SIG-M5 treated with dmso at 0.1 percent for 504 hours (cell line): ENCODE measurements around the gene KIAA0408.

ENCODE experiments used
- DNase-seq: peaks from one replicate; lab custom pipeline; 2025; ENCODE audit not compliant: unreplicated experiment; lab: John Stamatoyannopoulos, UW

Gene KIAA0408

DNA sequence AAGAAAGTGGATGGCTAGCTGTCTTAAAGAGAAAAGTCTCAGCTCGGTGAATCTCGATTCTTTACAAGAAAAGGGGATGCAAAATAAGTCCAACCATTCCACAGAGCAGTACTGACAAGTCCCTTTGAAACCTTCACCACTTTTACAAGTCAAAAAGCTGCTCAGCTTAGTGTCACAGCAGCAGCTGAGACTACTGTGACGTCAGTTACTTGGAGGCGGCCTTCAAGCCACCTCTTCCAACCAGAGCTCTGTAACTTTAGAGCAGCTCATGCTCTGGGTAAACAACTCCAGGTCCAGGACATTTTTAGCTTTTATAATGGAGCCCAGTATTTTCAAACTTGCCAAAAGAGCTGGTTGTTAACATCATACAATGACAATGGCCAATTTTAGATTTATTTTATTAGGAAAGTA lies at the start of gene KIAA0408:
Gene KIAA0408 (minus strand): TSS at position 159 of the 411 bp plus-strand sequence. CDS start 5,408 bp downstream, outside the sequence.
- DNase-seq: peak; percentile 15

DNA sequence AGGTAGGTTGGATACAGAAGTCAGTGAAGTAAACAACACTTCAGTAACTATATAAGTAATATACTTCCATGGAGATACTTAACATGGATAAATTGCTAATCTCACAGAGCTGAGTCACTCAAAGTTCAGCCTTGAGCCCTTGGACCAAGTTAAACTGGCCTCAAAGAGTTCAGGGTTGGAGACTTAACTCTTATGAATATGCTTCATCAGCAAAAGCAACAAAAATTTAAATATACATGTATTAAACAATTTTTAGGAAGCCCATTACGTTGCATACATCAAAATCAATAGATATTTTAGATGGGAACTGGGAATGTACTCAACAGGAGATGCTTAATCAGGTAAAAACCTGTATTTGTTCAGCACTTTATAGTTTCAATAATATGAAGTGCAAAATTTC lies 47.7 kb upstream of the KIAA0408 start:
- DNase-seq: no peak

DNA sequence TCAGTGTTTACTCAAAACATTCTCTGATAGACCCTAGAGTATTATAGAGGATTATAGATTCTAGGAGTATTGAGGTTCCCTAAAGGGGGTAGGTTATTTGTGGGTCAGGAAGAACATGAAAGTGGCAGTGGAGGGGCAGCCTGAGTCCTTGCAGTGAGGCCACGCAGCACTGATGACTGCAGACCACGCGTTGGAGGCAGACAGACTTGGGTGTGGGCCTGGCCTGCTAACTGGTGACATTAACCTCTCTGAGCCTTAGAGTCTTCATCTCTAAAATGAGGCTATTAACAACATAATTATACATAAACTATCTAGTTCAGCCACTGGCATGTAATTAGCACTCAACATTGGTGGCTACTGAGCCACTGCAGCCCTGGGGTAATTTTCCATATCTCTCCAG lies 43.8 kb upstream of the KIAA0408 start:
- DNase-seq: no peak

DNA sequence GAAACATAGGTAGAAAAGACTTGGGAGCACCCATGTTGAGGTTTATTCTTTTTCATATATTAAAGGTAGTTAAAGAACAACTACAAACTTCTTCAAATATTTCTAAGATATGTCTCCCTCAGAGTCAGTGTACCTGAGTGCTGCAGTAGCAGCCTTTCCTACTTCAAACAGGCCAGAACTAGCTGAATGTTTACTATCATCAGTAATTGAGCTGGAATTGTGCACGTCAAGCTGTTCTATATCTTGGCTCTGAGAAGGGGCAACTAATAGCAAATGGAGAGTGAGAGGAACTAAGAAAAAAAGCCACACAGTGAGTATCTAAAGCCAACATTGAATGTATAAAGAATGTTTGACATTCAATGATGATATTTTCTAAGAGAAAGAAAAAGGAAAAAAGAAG lies 38.2 kb upstream of the KIAA0408 start:
- DNase-seq: no peak

DNA sequence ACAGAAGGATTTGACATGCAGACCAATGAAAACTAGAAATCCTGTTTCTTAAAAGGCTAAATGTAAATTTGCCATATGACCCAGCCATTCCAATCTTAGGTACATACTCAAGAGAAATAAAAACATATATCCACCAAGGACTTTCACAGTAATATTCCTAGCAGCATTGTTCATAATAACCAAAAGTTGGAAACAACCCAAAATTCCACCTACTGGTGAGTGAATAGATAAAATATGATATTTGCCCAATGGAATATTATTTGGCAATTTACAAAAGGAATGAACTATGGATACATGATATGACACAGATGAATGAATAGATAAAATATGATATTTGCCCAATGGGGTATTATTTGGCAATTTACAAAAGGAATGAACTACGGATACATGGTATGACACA lies 37.3 kb upstream of the KIAA0408 start:
- no peak for DNase-seq

DNA sequence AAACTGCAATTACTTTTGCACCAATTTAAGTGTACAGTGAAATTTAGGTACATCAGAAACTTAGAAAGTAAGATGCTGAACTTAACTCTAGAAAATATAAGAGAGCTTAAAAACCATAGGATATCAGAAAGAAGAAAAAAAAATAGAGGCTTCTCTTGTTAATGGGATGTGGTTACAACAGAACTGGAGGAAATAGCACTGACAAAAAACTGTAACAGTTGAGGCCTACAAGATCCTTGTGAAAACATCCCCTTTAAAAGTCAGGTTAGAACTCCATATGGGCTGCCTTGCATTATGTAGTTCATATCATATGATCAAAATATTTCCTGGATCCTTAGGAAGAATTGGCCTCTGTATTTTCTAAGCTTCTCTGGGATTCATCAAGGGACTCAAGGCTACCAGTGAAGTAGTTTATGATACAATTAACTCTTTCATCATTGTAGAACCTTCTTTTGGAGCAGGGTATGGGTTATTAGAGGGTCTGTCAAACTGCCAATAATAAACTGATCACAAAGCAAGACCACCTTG lies 35.1 kb upstream of the KIAA0408 start:
- no peak for DNase-seq

DNA sequence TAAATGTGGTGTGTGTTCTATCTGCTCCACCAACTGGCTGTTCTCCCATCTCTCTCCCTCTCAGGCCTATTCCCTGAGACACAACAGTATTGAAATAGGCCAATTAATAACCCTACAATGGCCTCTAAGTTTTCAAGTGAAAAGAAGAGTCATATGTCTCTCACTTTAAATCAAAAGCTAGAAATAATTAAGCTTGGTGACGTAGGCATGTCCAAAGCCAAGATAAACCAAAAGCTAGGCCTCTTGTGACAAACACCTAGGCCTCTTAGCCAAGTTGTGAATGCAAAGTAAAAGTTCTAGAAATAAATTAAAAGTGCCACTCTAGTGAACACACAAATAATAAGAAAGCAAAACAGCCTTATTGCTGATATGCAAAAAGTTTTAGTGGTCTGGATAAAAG lies 30.1 kb upstream of the KIAA0408 start:
- no peak for DNase-seq

DNA sequence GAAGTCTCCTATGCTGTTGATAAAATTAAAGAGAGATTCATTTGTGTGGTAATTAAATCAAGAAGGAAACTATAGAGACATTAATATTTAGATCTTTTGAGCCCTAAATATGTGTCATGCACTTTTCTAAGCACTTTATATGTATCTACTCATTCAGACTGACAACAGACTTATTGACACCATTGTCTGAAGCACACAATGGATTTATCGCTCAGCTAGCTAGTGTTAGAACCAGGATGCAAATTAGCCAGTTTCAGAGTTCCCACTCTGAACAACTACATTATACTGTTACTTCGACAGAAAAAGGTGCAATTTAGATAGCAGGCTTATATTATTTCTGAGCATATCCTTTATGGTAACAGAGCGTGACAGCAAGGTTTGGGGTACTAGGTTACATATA lies 27.7 kb upstream of the KIAA0408 start:
- no peak for DNase-seq

DNA sequence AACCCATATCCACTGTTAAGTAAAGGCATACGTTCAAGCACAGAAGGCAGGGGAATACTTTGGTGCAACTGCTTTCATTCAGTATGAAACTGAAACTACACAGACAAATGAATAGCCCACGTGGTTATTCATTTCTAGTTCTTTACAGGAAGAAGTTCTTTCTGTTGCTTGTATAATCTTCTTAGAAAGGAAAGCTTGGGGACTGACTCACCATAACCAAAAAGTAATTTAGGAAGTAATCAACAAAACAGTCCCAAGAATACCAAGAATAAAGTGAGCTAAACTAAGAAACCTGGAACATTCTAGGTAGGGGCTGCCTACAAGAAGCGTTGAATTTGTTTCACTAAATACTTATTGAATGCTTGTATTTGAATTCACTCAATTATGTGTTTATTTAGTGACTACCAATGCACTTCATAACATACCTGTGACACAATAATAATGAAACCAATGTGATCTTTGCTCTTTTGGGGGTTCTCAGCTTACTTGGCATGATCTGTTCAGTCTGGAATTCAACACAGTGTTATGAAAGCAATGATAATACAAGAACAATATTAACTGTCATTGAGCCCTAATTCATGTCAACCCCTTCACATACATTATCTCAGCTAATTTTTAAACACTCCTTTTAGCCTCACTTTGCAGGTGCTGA lies 25.1 kb upstream of the KIAA0408 start:
- DNase-seq: peak; percentile 56

DNA sequence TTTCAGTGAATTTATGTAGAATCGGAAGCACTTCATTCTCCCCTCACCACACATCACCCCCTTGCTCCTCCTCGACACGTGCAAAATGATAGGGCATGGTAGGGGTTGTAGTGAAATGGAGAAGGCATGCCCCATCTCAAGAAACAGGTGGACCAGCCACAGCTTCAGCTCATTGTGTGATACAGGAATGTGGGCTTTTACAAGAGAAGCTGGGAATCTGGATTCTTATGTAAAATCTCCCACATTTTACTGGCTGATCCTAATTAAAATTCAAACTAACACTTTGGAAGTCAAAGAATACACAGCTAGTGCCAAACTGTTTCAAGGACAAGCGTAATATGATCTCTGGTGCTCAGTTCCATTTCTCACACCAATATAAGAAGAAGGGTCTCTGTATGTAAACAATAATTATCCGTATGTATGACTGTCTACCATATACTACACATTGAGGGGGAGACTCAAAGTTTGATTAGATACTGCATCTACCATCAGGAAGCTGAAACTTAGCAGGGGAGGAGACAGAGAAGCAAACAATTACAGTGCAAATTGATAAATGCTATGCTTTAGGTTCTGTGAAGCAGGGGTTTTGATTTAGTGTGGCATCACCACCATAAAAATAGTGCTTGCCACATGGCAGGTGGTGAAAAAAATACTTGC lies 24.3 kb upstream of the KIAA0408 start:
- no peak for DNase-seq

DNA sequence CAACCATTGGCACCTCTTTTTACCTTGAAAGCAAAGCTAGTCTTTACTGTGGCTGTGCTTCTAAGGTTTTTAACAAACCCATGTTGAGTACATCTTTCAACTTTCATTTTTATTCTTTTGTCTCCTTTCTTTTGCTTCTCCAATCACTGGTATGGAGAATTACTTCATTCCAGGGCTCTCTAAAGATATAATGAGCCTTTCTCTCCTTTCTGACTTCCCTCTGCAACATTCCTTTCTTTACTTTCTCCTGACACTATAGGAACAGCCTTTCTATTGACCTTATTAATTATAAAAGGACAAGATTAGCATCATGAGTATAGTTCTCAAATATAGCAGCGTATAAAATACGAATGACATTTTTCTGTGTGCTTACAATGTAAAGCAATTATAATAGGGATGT lies 23.1 kb upstream of the KIAA0408 start:
- DNase-seq: no peak

DNA sequence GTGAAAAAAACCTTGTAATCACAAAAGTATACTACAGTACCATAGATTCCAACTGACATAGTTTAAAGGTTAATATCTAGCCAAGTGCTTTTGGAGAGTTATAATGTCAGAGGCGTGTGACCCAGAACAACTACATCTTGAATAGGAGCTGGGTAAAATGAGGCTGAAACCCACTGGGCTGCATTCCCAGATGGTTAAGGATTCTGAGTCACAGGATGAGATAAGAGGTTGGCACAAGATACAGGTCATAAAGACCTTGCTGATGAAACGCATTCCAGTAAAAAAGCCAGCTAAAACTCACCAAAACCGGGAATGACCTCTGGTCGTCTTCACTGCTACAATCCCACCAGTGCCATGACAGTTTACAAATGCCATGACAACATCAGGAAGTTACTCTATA lies 22.4 kb upstream of the KIAA0408 start:
- no peak for DNase-seq

DNA sequence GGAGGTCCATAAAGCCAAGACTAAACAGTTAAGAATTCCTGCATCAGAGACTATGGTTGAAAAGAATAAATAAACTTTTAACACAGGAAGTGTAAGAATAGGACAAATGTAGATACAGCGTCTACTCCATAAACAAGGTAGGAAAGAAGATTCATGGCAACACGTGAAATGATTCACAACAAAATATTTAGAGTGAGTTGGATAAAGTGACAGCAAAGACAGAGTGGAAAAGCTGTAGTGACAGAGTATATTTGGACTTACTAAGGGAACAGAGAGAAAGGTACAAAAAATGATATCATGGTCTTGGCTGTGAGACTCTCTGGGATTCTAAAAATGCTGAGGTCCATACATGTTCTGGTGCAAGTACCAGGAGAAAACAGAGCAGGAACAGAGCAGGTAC lies 21.9 kb upstream of the KIAA0408 start:
- DNase-seq: no peak

DNA sequence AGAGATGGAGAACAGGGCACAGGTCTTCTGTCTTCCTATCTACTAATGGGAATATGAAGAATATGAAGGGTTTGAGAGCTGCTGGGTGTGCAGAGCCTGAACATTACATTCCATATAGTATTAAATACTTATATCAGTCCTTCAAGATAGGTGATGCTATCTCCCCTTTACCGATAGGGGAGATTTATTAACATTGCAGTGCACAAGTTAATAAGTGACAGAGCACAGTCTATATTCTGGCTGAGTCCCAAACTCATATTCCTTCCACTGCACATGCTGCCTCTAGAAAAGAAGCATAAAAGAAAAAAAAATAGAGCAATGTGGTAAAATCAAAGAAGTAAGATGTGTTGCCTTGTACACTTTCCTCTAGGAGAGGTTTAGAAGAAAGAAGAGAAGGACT lies 18.5 kb upstream of the KIAA0408 start:
- DNase-seq: no peak

DNA sequence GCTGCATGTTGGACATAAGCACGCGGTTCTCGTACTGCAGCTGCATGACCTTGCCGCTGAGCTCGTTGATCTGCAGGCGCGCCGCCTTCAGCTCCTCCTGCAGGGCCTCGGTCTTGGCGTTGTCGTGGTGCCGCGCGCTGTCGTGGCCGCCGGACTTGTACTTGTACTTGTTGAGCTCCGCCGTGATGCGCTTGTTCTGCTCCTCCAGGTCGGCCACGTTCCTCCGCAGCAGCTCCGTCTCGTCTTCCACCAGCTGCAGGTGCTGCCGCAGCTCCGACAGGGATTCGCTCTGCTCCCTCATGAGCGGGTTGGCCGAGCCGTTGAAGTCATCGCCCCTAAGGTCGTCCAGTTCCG lies 16.6 kb upstream of the KIAA0408 start:
- DNase-seq: no peak

DNA sequence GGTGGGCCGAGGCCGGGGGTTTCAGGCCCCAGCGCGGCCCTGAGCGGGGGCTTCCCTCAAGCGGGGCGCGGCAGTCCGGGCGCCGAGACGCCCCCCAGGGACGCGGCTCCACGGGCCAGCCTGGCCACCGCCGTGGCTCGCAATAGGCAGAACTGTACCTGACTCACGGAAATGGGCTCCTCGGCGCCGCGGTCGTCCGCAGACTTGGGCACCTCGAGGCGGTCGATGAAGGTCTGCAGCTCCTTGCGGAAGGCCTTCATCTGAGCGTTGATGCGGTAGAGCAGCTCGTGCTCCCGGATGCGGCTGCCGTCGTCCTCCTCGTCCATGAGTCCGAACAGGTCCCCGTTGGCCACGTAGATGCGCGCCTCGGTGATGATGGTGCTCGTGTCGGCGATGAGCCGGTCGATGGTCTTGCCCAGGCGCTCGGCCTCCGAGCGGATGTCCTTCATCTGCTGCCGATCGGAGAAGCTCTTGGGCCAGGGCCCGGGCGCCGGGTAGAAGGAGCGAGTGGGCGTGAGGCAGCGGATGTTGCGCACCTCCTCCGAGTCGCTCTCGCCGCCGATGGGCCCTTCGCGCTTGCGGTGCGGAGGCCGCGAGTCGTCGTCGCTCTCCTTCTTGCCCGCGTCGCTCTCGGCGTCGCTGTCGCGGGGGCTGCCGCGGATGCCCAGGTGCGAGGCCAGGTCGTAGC lies 16.1 kb upstream of the KIAA0408 start:
- no peak for DNase-seq

DNA sequence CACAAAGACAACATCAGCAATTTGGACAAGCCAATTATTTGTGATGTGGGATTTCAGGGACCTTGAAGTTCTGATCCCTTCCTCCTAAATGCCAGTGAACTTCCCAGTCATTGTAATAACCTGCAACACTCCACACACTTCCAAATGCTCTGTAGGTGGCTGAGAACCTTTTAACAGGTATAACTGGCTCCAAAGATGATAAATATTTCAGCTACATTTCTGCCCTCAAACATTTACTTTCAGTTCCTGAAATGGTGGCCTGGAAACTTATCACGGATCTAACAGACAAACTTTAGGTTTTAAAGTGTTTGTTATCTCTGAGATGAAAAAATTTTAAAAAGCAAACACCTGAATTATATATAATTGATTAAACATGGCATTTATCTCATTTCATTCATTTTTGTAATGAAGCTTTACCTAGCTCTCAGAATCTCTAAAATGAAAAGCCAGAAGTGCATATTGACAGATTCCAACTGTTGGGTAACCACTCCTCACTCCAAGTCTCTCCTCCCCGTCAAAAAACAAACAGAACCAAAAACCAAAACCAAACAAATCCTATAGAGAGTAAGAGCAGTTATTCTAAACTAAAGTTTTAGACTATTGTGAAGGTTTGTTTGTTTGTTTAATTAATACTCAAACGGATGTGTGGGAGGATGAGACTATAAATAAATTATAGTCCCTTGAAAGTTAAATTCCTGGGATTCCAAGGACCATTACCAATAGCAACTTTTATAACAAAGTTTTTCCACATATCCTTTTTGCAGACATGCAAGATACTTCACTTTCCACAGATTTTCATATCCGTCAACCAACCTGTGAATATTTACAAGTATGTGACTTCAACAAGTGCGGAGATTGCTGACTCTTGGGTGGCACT lies 12.4 kb upstream of the KIAA0408 start:
- peak; percentile 53 for DNase-seq

DNA sequence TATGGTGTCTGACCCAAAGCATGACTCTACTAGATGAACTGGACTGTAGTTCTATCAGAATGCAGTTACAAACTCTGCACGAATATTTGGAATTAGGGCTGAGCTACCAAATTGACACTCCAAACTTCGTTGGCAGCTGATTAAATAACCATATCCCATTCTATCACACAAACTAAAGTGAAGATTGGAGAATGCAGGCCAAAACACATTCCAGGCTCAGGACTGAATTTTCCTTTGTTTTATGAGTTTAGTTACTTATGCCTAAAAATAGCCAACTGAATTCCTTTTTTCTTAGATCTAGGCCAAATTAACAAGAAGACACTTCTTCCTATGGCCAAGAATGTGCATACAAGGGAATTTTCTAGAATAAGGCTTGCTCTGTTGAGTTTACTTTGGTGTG lies 9.7 kb upstream of the KIAA0408 start:
- DNase-seq: no peak

DNA sequence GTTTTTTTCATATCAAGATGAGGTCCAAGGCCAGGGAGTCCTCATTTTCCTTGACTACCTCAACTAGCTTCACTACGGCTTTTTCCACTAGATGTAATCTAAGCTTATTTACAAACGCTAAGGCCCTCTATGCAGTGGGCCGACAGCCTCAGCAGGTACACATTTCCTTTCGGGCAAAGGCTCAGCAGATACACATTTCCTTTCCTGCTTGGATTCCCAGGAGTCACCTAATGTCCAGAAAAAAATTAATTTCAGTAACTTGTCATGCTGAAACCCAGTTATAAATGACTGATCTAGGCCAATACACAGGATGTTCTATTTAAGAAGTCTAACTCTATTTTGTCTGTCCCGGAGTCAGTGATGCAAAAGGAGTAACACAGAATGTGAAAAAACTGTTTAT lies 7.2 kb upstream of the KIAA0408 start:
- no peak for DNase-seq

DNA sequence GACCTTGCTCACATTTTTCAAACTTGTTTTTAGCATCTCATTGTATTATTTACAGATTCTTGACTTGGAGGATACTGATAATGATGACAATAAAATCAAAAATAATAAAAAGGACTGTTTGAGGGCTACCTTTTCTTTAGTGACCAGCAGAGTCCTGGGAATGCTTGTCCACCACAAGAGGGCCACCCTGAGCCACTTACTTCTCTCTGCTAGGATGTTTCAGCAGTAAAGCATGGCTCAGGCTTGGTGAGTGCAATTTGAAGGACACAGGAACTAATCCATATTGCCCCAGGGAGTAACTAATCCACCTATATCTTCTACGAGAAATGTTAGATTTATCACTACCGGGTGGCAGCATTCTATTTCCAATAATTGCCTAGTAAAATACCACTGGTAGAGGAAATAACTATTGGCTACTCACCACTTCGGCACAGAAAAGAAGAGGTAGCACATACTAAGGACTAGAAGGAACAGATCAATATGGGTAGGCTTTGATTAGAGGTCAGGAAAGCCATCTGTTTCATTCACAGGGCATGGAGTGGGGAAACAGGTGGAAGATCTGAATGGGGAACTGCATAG lies 5.8 kb upstream of the KIAA0408 start:
- DNase-seq: peak; percentile 45
